Body of pancreas (tissue), 4 donors: Measurements from ENCODE around the gene ERC1. TPM values are rescaled to one million over a fixed set of nuclear protein-coding genes. Genes with fewer than 3 reads are reported as not detected.

Experiments
- ATAC-seq: fragments of 150-250 bp; one replicate; pipeline ENCODE4 v1.9.1; 2016
- DNase-seq, 4 donors: peaks; one replicate each; pipeline ENCODE4 v3.0.0-alpha.2; 2019
- H3K27ac ChIP-seq, 4 donors: fragments of 200-600 bp; sonication (generic); 1 replicate in 3 of 4; 2 replicates in 1 of 4; pipeline versions ENCODE4 v1.5.1 to v1.6.1; 2016 to 2019; ENCODE audit warnings: mild to moderate bottlenecking in 1 of 4, mixed read lengths in 1 of 4, moderate library complexity in 1 of 4
- H3K27me3 ChIP-seq, 2 donors: fragments of 200-600 bp; sonication (generic); one replicate each; pipeline ENCODE4 v1.6.0; 2016; ENCODE audit warnings: mild to moderate bottlenecking in 1 of 2
- H3K36me3 ChIP-seq, 2 donors: fragments of 200-600 bp; sonication (generic); replicated peaks in 1 of 2; 2 replicates each; pipeline ENCODE4 v1.5.1; 2016; ENCODE audit warnings: low read depth in 2 of 2; ENCODE audit not compliant: insufficient read depth in 1 of 2
- H3K4me1 ChIP-seq: fragments of 200-600 bp; sonication (generic); one replicate; pipeline ENCODE4 v1.6.0; 2016
- H3K4me3 ChIP-seq, 2 donors: fragments of 200-600 bp; sonication (generic); 1 replicate in 1 of 2; 2 replicates in 1 of 2; pipeline ENCODE4 v1.5.1; 2016 to 2019
- H3K9me3 ChIP-seq, 3 donors: fragments of 200-600 bp; sonication (generic); 1 replicate in 2 of 3; 2 replicates in 1 of 3; pipeline ENCODE4 v1.5.1; 2016
- POLR2A ChIP-seq, 3 donors: fragments of 450-650 bp; IDR thresholded peaks; one replicate each; pipeline ENCODE4 v1.6.1; 2016; ENCODE audit warnings: antibody characterized with exemption in 3 of 3, mild to moderate bottlenecking in 2 of 3
- WGBS, 2 donors: methylation state at CpG; one replicate each; pipeline ENCODE4 v1.1.5; 2017; 5-methylcytosine and 5-hydroxymethylcytosine counted together
- intact Hi-C: fragments of 100-400 bp; cut with DNase I; formaldehyde crosslinking; loops from one replicate; pipeline ENCODE4 v1.15.1; 2023
- total RNA-seq, 2 donors: library from RNA; depleted of rRNA; stranded (reverse); fragments of >200 nt; gene quantifications; one replicate each; pipeline ENCODE4 v1.1.0, GENCODE V29; 2016
- TF ChIP-seq, protein P1 (sequence below), 7 experiments: fragments of 450-650 bp in 4 of 7; fragments of 200-600 bp in 3 of 7; sonication (generic) in 3 of 7; IDR thresholded peaks; one replicate each; pipeline ENCODE4 v1.5.1; 2016 to 2019; ENCODE audit warnings: antibody characterized with exemption in 7 of 7

The ERC1 gene
- total RNA-seq, 2 donors from 2014 or later: 20.8 to 29.0 TPM

DNA sequence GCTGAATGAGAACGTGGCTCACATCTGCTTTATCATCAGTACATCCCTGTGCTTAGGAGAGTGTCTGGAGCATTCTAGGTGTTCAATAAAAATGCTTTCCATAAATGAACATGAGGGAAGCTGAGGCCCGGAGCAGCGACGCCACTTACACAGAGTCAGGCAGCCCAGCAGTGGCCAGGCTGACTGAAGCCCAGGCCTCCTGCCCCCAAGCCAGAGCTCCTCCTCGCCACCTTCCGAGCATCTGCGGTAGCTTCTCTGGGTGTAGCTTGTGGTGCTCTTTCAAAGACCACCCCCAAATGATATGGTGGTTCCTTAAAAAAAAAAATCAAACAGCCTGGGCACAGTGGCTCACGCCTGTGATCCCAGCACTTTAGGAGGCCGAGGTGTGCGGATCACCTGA, 514.6 kb downstream of the ERC1 start:
- no peak for TF ChIP-seq POLR2A (IDR thresholded peaks at IDR 0.05)
- TF ChIP-seq, protein P1, sequence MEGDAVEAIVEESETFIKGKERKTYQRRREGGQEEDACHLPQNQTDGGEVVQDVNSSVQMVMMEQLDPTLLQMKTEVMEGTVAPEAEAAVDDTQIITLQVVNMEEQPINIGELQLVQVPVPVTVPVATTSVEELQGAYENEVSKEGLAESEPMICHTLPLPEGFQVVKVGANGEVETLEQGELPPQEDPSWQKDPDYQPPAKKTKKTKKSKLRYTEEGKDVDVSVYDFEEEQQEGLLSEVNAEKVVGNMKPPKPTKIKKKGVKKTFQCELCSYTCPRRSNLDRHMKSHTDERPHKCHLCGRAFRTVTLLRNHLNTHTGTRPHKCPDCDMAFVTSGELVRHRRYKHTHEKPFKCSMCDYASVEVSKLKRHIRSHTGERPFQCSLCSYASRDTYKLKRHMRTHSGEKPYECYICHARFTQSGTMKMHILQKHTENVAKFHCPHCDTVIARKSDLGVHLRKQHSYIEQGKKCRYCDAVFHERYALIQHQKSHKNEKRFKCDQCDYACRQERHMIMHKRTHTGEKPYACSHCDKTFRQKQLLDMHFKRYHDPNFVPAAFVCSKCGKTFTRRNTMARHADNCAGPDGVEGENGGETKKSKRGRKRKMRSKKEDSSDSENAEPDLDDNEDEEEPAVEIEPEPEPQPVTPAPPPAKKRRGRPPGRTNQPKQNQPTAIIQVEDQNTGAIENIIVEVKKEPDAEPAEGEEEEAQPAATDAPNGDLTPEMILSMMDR (IDR thresholded peaks at IDR 0.05): no peak
- no peak overlapping the region for H3K27ac ChIP-seq
- intact Hi-C loops: no loop called here
- no peaks in the 10 kb centered on the region for H3K36me3 ChIP-seq
- 86 to 92% methylated on average over 9 to 10 of the region's 10 CpGs for WGBS, 2 donors
- ATAC-seq: no peak
- no peaks in the 10 kb centered on the region for H3K4me1 ChIP-seq
- H3K27me3 ChIP-seq: no peaks in the 10 kb centered on the region
- H3K4me3 ChIP-seq: no peak overlapping the region
- DNase-seq: no peak
- H3K9me3 ChIP-seq: no peaks in the 10 kb centered on the region

DNA sequence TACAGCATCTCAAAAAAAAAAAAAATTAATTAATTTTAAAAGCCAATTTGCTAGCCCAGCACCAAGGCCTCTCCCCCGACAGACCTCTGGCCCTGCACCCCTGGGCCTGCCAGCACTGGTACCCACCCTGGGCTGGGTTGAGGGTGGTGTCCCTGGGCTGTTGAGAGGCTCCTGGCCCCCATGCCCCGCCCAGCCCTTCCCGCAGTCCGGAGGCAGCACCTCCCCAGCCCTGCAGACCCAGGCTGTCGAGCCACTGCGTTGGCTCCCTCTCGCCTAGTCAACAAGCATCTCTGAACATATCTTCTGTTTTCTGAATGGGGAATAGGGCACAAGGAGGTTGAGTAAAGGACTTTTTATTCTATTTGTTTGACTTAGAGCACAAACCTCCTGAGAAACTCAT, 516.3 kb downstream of the ERC1 start:
- no peak for TF ChIP-seq POLR2A (IDR thresholded peaks at IDR 0.05)
- TF ChIP-seq, protein P1 (IDR thresholded peaks at IDR 0.05): no peak
- Histone ChIP-seq H3K4me1 (no peaks in the 10 kb centered on the region), H3K9me3 (no peaks in the 10 kb centered on the region), H3K4me3 (no peak overlapping the region), H3K27me3 (no peaks in the 10 kb centered on the region), H3K36me3 (no peaks in the 10 kb centered on the region), H3K27ac (no peak overlapping the region)
- intact Hi-C loops: no loop called here
- DNase-seq (no peak), ATAC-seq (no peak)
- 92% methylated on average over 6 to 7 of the region's 7 CpGs for WGBS, 2 donors

DNA sequence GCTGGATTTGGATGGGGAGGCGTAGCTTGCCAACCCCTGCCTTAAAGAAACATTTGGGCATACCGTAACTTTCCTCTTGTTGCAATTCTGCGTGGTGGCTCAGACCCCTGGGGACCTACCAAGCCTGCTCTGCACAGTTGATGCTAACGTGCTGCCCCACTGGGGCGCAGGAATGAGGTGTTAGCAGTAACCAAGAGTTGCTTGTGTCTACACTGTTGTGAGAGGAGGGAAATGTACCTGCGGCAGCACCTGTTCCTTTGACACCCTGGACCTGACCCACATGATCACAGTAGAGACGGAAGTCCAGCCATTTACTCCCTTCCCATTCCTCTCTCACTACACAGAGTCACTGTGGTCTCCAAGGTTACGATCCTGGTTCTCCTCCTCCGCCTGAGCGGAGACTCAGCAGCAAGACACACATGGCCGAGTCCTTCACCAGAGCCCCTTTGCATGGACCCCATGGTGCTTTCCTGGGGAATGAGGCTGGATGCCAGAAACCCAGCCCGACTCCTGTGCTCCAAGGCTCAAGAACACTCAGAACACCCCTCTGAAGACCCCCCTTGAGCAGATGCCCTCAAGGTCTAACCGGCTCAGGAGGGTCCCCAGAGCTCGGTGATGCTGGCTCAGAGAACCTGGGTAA, 518.5 kb downstream of the ERC1 start:
- WGBS, 2 donors: 79% methylated on average over 11 to 14 of the region's 14 CpGs
- Histone ChIP-seq H3K27me3 (no peaks in the 10 kb centered on the region), H3K36me3 (no peaks in the 10 kb centered on the region), H3K9me3 (no peaks in the 10 kb centered on the region), H3K27ac (no peak overlapping the region), H3K4me3 (no peak overlapping the region), H3K4me1 (no peaks in the 10 kb centered on the region)
- TF ChIP-seq, protein P1 (IDR thresholded peaks at IDR 0.05): no peak
- TF ChIP-seq POLR2A (IDR thresholded peaks at IDR 0.05): no peak
- intact Hi-C loops: no loop called here
- DNase-seq (no peak), ATAC-seq (no peak)

DNA sequence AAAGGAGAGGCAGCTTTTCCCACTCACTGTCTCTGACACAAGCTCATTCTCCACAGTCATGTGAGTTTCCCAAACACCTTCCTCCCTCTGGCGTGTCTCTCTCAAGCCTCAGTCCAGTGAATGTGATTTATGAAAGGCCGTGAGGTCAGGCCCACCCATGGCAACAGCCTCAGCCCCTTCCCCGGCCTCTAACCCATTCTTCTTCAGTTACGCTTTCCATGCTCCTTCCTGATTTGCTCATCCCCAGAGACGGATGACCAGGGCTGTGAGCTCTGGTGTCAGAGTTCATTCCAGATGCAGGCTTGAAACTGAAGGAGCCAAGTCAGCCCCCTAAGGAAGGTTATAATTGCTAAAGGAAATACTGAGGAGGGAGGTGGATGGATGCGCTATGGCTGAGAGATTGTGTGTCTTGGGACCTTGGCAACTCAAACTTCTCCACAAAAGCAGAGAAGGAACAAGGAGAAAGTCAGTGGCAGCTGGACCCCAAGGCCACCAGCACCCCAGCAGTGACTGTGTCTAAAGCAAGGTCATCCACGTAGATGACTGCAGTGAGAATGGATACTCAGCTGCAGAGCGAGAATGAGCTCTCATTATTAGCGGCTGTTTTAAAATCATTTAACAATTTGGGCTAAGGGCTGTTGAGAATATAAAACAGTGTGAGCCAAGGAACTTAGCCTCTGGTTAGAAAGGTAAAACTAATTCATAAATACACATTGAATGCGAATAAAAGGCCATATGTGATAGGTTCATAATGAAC, 519.2 kb downstream of the ERC1 start:
- H3K27ac ChIP-seq: no peak overlapping the region
- TF ChIP-seq, protein P1 (IDR thresholded peaks at IDR 0.05): no peak
- TF ChIP-seq POLR2A (IDR thresholded peaks at IDR 0.05): no peak
- H3K4me1 ChIP-seq: no peaks in the 10 kb centered on the region
- no peak for DNase-seq
- intact Hi-C loops: no loop called here
- no peaks in the 10 kb centered on the region for H3K9me3 ChIP-seq
- no peak for ATAC-seq
- H3K27me3 ChIP-seq: no peaks in the 10 kb centered on the region
- WGBS, 2 donors: 54 to 71% methylated on average over 10 of the region's 10 CpGs
- H3K36me3 ChIP-seq: no peaks in the 10 kb centered on the region
- H3K4me3 ChIP-seq: no peak overlapping the region
